CD4-positive, alpha-beta T cell treated with Interleukin-15 for 4 hours (primary cell): Measurements from ENCODE around the gene DBI.
"Not testable (repeated sequence)": the region's sequence is repeated elsewhere in the genome, so short reads cannot be mapped to it uniquely, and the experiment has no call there.

ENCODE experiments used
- DNase-seq: peaks from one replicate; pipeline ENCODE4 v3.0.0-alpha.2; 2020; ENCODE audit warnings: low spot score

The DBI gene

DNA sequence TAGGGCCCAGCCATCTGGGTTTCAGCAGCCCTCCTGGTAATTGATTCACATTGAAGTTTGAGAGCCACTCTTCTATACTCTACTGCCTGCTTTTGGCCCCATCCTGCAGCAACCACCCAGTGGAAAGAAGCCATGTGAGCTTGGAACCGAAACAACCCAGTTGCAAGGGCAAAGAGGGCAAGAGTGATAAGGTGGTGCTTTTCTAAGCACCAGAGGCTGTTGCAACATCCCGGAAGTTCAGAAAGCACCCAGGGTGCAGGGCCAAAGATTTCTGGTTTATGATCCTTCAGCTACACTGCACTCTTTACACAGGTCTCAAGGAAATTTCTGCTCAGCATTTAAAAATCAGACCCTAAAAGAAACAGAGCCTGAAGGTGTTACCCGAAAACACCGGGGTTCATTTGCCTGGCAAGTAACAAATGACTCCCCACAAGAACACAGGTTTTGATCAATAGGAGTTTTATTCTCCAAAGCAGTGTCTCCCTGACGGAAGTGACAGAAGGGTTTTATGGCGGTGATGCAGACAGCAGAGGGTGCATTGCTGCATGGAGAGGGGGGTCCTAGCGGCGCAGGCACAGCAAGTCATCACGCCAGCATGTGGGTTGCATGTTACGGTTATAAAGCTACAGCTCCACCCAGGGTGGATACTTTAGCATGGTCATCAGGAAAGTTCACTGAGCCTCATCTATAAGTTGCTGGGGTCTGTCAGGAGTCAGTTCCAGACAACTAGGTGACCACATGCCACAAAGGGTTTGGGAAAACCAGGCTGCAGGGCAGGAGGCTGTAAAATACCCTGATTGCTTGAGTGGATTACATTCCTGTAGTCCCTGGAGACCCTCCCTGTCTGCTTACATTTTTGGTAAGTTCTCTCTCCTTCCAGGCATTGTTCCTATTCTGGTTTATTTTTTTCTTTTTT is 36.1 kb downstream of the DBI start:
- no peak for DNase-seq

DNA sequence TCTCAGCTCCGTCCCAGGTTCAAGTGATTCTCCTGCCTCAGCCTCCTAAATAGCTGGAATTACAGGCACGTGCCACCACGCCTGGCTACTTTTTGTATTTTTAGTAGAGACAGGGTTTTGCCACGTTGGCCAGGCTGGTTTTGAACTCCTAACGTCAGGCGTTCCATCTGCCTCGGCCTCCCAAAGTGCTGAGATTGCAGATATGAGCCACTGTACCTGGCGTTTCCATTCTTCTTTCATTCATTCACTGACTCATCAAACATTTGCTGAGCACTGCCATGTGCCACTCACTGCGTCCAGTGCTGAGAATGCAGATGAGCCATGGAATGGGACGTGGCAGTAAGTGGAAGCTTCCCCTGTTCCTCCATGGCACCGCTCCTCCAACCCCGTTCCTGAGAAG is 36.8 kb downstream of the DBI start:
- DNase-seq, result not testable (repeated sequence)

DNA sequence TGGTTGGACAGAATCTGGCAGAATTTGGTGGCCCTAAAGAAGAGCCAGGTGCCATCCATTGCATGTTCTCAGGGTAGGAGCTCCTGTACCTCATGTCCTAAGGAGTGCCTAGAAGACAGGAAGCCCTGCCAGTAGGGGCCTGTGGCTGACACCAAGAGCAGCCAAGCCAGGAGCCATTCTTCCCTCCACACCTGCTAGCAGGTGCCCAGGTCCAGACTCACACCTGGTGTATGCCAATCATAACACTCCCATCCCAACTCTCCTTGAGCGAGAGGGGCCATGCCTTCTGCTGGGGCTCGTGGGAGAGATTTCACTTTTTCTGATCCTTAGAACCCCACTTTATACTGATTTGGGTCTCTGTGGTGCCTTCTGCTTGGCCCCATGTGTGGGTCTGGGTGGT is 38.4 kb downstream of the DBI start:
- no peak for DNase-seq

DNA sequence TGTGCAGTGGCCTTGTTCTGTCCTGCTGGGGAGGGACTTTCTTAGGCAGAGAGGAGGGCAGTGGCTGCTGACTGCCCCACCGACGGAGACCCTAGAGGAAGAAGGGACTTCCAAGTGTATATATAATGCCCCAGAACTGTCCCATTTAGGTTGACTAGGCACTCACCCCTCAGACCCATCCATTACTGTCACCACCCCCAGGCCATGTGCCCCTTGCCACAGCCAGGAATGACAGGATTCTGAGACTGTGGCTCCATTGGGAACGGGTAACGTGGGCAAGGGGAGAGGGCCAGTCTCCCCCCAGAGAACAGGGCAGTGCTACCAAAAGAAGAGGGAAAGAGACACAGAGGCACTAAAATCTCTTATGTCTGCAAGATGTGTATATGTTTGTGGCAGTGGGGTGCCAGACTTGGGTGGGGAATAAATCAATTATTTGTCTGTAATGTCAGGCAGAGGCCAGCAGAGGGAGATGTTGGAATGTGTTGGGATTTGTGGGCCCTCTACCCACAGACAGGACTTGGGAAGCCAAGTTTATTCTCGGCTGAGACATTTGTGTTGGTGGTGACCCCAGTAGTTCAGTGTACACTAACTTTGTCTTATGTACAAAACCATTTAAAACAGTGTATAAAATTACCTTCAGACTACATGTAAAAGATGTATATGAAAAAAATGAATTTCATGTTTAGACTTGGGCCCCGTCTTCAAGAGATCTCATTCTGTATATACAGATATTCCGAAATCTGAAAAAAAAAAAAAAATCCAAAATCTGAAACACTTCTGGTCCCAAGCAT is 40.8 kb downstream of the DBI start:
- DNase-seq, result peak; percentile 22

DNA sequence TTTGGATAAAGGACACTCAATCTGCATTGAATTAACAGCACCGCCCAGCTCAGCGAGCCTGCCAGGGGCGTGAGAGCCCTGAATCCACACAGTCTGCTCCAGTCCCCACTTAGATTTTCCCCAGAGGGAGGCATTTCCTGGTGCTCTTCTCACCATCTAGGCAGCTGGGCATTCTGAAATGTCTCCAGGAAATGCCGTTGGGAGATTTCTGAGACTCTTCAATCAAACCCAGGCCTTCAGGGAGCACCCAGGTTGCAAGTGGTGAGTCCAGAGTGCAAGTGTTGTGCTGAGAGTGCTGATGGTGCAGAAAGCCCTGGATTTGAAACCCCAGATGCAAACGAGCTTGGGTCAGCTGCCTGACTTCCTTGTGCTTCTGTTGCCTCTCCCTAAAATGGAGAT is 41.4 kb downstream of the DBI start:
- DNase-seq, result no peak

DNA sequence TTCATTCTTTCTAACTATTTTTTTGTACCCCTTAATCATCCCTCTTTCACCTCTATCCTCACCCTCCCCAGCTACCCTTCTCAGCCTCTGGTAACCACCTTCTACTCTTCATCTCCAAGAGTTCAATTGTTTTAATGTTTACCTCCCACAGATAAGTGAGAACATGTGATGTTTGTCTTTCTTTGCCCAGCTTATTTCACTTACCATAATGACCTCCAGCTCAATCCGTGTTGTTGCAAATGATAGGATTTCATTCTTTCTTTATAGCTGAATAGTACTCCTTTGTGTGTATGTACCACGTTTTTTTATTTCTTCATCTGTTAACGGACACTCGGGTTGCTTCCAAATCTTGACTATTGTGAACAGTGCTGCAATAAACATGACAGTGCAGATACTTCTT is 42.7 kb downstream of the DBI start:
- DNase-seq, result no peak

DNA sequence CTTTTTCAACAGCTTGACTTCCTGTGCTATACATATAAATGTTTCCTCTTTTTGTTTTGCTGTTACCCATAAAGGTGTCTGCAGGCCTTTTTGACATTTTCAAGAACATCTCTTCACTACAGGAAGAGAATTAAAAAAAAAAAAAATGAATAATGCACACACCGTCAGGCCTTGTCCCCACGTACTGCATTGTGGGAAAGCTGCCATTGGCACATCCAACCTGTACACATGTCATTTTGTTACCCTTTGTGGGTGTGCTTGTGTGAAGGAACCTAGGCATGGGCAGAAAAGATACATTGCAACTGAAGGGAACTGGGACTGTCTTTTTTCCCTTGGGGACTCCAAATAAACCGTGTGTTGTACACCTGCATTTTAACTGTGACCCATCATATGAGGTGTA is 48.1 kb downstream of the DBI start:
- no peak for DNase-seq

DNA sequence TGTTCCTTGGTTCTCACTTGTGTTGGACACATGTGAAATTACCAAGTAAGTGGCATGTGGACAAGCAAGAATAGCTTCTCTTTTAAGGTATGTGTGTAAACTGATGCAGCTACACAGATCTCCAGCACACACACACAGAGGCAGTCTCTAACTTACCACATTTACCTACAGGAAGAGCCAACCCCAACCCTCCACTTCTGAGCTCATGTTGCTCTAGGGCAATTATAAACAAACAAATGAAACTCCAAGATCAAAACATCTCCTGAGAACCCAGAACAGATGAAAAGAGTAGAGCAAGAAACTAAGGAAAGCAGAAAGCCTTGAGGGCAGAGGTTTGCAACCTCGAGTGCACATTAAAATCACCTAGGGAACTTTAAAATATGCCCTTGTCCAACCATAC is 48.9 kb downstream of the DBI start:
- DNase-seq, result no peak

DNA sequence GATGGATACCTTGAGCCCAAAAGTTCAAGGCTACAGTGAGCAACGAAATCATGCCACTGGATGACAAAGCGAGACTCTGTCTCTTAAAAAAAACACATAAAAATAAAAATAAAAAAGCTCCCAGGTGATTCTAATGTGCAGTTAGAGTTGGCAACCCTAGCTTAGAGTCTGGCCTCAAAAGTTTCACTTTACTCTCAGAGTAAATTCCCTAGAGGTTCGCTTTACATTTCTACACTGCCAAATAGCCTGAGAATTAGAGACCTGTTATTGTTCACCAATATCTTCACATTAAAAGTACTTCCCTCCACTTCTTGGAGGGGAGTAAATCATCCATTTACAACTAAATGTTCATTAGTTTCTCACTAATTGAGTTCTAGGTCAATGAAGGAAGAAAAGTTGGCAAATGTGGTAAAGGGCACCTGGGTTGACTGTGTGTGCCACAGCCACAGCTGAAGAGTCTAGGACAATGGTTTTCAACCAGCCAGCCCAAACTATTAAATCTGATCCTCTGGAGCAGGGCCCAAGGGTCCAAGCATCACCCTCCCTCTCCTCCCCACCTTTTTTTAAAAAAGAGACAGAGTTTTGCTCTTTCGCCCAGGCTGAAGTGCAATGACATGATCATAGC is 49.6 kb downstream of the DBI start:
- no peak for DNase-seq

DNA sequence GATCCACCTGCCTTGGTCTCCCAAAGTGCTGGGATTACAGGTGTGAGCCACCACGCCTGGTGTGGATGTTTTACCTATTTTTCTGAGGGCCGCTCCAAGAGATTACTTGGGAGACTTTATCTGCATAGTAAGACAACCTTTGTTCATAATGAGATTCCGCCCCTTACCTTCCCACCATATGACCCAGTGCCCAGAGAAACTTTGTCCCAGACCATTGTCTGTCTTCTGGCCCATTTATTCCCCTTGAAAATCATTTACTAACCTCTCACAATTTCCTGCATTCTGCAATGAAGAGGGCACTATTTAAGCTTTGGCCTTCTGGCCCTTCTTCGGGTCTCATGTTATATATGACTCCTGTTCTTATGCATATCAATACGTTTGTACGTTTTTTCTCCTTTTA is 51.1 kb downstream of the DBI start:
- DNase-seq, result no peak

DNA sequence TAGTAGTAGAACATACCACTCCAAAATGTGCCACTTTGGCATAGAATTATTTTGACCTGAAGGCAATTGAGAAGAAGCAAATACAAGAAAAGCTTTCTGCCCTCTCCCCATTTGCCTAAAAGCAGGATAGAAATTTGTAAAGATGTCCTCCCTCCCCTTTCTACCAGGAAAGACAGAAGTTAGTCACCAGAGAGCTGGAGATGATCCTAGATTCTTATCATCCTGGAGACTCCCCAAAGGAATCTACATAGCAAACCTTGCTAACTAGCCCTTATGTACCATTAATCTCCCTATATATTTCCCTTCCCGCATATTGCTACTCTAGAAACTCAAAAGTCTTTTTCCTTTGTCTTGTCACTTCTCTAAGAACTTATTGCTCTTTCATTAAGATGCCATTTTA is 52.3 kb downstream of the DBI start:
- no peak for DNase-seq

DNA sequence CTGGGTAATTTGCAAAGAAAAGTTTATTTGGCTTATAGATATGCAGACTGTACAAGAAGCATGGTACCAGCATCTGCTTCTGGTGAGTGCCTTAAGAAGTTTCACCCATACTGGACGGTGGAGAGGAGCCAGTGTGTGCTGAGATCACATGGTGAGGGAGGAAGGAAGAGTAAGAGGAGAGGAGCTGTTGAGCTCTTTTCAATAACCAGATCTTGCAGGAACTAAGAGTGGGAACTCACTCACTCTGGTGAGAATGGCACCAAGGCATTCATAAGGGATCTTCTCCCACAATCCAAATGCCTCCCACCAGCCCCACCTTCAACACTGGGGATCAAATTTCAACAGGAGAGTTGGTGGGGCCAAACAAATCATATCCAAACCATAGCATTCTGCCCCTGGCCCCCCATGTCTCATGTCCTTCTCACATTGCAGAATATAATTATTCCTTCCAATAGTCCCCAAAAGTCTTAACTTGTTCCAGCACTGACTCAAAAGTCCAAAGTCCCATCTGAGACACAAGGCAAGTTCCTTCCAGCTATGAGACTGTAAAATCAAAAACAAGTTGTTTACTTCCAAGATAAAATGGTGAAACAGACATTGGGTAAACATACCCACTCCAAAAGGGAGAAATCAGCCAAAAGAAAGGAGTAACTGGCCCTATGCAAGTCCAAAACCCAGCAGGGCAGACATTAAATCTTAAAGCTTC is 53.2 kb downstream of the DBI start:
- no peak for DNase-seq

DNA sequence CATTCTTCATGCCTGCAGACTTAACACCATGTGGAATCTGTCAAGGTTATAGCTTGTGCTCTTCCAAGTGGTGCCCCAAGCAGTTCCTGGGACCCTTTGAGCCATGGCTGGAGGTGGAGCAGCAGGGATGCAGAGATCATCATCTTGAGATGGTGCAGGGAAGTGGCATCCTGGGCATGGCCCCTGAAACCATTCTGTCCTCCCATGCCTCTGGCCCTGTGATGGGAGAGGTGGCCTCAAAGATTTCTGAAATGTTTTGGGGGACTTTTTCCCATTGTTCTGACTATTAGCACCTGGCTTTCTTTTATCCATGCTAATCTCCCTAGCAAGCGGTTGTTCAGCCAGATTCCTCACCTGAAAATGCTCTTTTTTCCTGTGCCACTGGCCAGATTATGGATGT is 54.5 kb downstream of the DBI start:
- no peak for DNase-seq

DNA sequence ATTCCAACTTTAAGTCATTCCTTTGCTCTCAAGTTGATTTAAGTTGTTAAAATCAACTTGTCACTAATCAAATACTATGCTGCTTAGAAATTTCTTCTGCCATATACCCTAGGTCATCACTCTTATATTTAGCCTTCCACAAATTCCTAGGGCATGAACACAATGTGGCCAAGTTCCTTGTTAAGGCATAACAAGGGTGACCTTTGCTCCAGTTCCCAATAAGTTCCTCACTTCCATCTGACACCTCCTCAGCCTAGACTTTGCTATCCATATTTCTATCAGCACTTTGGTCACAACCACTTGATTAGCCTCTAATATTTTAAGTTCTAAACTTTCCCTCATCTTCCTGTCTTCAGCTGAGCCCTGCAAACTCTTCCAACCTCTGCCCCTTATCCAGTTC is 55.0 kb downstream of the DBI start:
- no peak for DNase-seq
